Activated naive CD4-positive, alpha-beta T cell treated with anti-CD3 and anti-CD28 coated beads, Interleukin-2, amount 50 U/mL, for 16 hours (primary cell): Measurements from ENCODE around the gene ARID1B.

ENCODE experiments used
- DNase-seq: peaks from one replicate; pipeline ENCODE4 v3.0.0-alpha.2; 2020

ARID1B gene

DNA sequence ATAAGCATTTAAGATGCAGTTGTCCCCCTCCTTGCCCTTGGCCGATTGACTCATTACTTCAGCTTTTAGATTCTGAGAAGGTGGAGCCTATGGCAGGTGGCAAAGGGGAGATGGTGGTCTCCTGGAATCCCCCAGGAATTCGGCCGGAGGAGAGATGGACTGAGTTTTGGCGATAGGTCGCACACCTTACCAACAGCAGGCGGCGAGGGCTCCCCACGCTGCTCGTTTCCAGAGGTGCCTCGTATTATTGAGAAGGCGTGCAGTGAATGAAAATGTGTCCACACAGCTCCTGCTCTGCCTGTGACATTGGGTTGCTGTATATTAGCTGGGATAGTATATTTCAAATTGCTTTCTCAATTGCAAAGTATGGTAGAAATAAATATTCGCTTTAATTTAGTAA lies 224.5 kb downstream of the ARID1B start:
- DNase-seq: no peak

DNA sequence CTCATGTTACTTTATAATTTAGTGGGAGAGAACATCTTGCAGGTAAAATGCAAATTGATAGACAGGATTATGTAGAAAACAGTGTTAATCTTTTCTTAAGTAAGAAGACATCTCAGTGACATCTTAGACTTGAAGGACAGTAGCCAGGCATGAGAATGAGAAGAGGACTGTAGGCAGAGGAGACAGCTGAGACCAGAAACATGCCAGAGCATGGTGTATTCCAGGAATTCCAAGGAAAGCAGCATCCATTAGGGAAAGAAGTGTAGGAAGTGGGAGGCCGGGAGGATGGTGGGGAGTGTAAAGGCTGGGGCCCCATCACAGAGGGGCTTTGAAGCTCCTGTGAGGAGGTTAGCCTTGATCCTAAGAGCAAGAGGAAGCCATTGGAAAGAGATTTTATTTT lies 225.6 kb downstream of the ARID1B start:
- no peak for DNase-seq

DNA sequence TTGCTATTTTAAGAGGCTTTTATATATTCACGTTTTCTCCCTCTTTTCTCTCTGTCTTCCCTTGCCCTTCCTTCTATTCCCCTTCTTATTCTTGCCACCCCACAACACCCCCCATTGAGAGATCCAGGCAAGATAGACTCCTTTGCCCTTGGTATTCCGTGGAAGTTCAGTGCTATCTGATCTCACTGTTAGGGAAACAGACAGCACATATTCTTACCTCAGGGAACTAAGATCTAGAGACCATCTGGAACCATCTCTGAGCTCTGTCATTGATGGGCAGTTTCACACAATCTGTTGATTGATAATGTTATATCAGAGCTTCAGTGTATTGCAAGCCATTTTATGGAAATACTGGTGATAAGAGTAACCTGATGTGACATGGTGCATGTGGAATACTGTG lies 228.8 kb downstream of the ARID1B start:
- DNase-seq: no peak

DNA sequence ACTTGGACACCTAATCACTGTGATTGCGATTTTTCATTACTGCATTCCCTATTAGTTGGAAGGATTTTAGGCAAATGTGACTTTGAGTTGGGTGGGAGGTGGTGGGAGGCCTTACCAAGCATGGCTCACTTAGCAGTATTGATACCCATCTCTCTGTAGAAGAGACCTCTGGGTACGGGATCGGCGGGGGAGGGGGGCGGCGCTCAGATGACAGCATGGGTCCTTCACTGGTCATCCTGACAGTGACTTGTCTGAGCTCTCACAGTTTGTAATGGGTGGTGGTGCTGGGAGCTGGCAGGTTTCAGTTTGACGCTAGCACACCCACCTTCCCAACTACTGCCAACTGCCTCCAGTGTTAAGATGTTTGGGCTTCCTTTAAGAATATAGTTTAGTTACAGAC lies 231.4 kb downstream of the ARID1B start:
- no peak for DNase-seq

DNA sequence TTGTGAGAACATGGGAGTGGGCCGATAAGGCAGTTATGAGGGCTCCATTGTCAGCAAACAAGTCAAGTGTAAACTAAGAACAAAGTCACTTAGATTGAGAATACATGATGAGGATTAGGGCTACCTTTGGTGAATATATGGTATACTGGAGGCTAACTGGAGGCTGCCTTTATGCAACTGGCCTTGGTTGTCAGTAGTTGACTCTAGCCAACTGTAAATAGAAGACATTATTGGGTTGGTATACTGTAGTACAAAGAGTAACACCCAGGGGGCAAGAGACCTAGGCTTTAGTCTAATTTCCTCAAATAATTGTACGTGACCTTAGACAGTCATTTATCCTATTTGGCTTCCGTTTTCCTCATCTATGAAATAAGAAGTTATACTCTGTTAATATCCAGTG lies 235.2 kb downstream of the ARID1B start:
- no peak for DNase-seq

DNA sequence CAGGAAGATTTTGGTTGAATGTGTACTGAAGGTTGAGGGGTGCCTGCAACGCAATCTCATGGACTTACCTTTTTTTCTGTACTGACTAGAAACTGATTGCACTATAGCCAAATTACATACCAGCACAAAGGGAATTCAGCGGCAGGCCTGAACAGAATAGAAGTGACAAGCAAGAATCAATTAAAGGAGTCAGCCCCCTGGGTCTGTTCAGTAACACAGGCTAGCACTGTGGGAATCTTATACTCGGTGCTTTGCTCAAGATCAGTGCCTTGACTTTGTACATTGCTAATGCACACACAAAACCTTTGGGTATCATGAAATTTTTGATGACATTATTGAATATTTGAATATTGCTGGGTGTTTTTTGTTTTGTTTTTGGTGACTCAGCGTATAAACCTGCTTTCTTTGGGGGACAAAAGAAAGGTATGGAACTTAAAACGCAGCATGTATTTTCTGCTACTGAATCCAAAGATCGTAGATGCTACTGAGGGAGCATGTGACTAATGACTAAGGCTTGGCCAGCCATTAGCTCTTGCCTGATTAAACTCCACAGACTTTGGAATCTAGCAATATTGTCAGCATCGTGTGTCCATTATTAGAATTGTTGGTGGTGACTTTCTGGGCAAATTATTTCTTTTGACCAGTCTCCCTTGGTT lies 236.6 kb downstream of the ARID1B start:
- no peak for DNase-seq

DNA sequence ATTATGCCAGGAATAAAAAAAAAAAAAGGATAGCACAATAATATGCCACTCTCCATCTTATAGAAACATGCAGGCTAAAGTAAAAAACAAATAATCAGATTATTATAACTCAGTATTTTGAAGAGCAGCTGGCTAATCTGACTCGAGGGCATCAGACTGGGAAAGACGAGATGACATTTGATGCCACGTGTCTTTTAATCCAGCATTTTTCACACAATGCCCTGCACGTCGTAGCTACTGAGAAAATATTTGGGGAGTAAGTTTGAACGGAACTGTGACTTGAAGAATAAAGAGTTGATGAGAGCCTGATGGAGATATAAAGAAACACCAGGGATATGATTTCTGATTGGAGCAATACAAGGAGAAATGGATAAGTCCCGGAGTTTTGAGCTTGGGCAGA lies 237.7 kb downstream of the ARID1B start:
- DNase-seq: no peak

DNA sequence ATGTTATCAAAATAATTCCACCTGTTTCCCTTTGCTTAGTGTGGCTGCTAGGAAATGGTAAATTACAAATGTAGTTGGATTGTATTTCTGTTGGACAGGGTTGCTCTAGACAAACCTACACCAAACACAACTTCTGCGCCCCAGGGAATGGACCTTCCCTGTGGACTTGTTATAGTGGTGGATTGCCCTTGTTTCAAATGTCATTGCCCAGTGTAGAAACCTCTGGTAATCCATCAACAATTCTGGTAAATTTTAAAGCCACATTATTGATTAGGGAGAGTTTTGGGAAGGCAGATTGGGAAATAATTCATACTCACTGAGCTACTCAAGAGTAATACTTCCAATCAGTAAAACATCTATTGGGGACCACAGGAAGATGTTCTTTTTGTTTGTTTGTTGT lies 239.8 kb downstream of the ARID1B start:
- DNase-seq: no peak

DNA sequence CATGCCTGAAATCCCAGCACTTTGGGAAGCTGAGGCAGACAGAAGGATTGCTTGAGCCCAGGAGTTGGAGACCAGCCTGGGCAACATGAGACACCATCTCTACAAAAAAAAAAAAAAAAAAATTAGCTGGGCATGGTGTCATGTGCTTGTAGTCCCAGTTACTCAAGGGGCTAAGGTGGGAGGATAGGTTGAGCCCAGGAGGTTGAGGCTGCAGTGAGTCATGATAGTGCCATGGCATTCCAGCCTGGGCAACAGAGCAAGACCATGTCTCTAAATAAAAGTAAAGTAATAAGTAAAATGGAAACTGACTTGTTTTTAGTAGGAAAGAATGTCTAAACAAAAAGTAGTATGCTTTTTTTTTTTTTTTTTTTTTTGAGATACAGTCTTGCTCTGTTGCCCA lies 240.7 kb downstream of the ARID1B start:
- no peak for DNase-seq

DNA sequence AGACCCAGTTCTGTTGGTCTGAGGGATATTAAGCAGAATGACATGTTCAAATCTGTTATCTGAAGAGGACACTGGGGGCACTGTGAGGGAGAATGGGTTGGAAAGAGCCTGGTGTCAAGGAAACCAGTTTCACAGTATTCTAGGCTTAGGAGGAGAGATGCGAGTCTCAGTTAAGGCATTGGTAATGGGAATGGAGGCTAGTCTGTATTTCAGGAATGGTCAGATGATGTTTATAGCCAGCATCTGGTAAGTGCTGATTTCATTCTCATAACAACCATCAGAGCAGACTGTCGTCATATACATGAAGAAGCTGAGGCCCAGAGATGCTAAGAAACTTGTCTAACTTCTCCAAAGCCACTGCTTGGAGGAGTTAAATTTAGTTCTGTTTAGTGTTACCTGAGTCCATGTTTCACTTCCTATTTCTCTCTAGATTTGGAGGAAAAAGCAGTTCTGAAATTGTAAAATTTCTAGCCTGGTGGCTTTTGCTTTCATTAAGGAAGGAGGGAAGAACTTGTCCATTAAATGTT lies 242.0 kb downstream of the ARID1B start:
- DNase-seq: no peak

DNA sequence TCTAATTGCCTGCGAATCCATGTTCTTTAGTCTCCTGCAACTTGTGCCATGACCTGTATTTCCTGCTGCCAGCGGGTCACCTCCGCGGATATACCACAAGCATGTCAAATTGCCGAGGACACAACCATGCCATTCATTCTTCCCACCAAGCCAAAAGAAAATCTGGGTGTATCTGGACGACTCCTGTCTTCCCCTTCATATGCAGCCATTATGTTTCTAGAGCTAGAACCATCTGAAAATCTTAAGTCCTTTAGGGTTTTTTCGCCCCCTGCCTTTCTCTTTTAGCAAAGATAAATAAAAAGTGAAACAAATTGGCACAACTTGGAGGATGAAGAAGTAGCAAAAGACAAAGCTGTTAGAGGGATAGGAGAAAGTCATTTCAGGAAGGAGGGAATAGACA lies 242.6 kb downstream of the ARID1B start:
- no peak for DNase-seq

DNA sequence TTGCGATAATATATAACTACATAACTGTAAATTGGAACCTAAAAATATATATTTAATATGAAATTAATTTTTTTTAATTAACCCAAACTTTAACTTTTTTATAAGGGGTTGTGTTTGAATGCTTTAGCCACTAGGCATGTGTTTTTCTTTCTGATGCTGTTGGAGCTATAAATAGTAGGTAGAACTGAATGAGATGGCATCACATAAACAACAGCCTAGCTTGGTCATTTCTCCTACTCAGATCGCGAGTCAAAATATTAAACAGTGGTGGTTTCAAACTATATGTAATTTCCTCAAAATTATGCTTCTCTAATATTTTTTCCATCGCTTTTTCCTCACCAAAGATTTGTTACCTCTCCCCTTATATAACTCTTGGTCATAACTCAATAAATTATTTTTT lies 243.2 kb downstream of the ARID1B start:
- DNase-seq: no peak

DNA sequence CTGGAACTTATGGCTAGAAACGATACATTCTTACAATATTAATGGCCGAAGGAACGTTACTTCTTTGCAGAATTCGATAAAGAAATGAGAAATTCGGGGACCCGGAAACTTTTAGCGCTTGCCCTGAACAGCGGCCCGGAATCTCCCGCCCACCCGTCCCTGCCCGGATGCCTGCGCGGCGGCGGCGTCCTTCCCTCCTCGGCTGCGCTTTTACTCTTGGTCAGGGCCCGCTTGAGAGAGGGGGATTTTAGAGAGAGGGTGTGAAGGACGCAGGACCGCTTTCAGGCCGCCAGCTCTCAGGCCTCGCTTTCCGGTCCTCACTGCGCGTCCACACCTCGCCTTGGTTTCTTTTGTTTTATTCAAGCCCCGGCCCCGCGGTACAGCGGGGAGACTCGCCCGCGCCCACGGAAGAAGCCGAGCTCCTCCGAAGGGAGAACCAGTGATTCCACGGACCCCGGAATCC lies 243.7 kb downstream of the ARID1B start:
- no peak for DNase-seq

DNA sequence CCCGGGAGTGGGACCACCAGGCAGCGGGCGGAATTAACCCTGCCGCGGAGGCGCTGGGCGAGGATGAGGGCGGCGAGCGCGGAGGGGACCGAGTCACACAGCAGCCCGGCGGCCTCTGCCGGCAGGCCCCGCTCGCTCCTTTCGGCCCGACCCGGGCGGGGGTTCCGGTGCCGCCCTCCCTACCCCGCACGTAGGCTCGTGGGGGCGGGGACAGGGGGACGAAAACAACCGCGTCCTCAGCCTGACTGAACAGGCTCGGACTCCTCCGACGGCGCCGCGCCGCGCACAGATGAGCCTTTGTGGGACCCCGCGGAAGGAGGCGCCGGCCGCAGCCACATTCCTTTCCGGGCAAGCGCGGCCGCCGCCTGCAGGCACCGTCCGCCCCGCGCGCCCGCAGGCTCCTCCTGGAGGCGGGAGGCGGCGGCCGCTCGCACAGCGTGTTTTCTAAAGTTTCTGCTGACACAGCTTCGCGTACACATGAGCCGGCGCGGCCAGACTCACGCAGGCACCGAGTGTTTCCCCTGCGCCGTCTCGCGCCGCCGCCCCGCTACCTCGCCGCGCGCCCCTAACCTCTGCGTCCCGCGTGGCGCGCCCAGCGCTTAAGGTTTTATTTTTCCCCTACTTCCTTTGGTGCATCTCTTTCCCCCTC lies 244.3 kb downstream of the ARID1B start:
- peak; percentile 88 for DNase-seq

DNA sequence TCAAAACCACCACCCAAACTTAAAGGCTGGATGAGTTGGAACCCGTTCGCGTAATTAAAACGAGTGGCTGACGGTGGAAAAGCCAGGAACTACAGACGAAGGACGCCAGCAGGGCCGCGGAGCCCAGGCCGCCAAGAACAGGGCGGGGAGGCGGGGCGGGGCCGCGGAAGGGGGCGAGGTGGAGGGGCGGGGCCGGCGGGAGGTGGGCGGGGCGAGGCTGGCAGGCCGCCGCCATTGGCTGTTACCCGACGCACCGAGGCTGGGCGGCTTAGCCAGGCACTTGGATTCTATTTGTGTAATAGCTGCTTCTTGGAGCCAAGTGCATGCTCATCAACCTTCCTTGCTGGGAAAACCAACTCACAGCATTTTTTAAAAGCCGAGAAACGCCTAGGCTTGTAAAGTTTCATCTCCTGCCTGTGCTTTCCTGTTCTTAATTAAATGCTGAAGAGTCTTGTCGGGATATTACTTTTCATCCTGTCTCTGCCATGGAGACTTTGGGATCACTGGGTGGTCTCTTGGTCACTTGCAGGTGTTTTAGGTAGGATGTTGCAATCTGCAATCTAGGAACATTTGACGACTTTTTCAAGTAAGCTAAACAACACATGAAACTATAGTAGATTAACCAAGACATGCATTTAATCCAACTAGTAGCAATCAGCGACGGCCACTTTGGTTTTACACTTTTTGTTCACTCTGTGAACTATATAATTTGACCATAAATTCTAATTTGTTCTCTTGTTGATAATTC lies 245.0 kb downstream of the ARID1B start:
- peak; percentile 81 for DNase-seq

DNA sequence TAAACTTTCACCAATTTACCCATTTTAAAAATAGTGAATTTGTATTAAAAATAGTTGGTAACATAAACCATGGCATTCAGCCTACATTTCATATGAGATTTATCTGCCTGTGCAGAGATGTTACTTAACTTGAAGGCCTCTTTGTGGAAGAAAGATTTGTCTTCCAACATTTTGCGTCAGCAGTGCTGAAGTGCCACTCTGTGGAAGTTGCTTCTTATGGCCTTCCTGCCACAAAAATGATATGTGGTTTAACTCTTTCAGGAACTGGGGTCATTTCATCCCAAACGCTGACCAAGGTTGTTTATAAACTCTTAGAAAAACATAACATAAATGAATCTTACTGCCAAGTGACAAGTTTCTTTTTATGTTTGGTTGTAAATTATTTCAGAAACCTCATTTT lies 246.8 kb downstream of the ARID1B start:
- DNase-seq: no peak

DNA sequence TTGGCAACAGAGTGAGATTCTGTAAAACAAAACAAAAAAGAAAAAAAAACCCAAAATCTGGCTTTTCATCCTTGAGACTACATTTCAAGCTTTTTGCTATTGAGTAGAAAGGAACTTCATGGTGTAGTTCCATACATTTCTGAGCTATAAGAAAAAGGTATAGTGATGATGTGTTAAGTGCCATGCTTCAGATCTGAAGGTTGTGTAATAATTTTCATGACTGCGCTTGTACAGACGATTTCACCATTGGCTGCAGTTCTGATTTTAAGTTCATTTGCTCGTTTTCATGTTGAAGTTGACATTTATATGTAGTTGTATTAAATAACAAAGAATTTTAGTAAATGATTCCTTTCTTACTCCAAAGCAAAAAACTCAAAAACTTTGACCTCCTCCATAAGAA lies 247.6 kb downstream of the ARID1B start:
- DNase-seq: no peak

DNA sequence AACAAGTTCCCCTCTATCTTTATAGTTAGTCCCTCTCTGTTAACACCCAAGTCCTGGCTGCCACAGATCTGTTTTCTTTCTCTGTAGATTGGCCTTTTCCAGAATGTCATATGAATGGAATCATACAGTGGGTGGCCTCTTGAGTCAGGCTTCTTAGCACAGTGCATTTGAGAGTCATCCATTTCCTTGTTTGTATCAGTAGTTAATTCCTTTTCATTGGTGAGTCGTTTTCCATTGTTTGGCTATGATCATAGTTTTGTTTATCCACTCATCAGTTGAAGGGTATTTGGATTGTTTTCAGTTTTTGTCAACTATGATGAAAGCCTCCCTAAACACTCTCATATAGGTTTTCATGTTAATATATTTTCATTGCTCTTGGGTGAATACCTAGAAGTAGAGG lies 248.3 kb downstream of the ARID1B start:
- DNase-seq: no peak

DNA sequence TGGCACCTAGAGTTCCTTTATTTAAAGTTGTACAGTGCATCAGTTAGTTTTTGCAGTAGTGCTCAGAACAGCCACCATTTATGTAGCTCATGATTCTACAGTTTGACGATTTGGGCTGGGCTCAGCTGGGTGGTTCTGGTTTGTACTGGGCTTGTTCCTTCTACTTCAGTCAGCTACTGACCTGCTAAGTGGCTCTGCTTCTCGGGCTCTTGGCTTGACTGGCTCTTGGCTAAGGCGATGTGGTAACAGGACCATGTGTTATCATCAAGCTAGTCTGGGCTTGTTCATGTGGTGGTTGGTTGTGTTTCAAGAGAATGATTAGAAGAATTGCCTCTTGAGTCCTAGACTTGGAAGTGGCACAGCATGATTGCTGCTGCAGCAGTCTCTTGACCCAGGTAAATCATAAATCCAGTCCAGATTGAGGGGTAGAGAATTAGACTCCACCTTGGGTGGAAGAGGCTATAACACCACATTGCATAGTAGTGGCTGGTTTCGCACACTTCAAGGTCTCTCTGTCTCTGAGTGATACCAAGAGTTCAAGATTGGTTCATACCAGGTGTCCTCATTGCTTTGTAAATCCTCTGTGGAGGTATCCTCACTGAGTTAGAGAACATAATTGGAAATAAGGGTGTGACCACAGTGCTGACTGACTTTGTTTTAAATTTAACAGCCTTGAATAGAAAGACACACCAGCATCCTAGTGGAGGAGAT lies 253.0 kb downstream of the ARID1B start:
- no peak for DNase-seq

DNA sequence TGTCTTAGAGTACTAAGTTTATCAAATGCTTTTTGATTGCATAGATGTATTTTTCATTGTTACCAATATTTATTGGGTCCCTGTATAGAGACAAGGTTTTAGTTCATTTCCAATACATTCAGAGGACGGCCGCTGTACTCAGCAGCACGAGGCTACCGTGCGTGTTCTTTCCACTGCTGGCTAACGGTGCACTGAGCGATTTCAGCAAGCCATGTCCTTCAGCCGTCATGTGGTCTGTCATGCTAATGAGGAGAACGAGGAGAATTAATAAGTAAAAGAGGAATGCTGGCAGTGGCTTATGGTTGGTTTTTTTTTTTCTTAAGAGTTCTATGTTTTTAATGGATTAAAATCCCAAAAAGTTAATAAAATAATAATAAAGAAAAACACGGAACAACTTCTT lies 253.6 kb downstream of the ARID1B start:
- DNase-seq: no peak

DNA sequence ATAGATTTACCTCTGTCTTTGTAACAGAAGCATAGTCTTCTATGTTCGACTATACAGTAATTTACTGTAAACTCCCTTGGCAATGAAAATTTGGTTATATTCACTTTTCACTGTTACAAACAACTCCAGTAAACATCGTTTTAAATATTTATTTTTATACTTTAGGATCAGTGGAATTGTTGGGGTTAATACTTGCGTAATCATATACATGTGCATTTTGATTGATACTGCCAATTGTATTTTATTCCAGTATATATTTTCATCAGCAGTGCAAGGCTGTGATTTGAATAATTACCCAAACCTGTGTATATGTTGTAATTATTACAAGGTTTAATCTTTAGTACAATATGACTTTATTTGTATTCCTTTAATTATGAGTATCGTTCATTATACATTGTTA lies 255.7 kb downstream of the ARID1B start:
- no peak for DNase-seq

DNA sequence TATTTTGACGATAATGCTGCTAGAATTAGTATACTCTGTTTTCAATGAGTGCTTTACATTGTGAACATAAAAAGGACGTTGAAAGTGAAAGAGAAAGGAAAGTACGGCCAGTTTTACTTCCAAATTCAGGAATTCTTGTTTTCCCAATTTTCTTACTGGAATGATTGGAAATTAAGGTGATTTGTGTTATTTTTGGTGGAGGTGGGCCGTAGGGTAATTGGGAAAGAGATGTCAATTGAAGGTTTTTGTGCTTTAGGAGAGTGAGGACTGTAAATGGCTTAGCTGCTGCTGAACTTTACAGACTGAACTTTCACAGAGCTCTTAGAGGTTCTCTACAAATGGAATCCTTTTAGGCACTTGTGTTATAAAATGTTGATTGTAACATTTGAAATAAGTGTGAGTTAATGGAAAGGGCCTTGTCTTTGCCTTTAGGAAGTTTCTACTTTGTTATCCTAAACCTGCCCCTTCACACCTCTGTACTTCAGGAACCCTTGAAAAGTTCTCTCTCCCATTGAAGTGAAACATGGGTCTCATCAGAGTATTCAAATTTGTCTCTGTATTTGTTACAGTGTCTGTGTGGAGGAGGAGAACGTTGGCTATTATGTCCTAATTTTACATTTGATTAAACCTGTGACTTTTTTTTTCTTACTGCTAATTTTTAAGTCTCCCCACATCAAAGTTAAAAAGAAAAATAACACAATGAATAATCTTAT lies 256.4 kb downstream of the ARID1B start:
- no peak for DNase-seq
